Measurements from ENCODE around the gene RTL1.

DNA sequence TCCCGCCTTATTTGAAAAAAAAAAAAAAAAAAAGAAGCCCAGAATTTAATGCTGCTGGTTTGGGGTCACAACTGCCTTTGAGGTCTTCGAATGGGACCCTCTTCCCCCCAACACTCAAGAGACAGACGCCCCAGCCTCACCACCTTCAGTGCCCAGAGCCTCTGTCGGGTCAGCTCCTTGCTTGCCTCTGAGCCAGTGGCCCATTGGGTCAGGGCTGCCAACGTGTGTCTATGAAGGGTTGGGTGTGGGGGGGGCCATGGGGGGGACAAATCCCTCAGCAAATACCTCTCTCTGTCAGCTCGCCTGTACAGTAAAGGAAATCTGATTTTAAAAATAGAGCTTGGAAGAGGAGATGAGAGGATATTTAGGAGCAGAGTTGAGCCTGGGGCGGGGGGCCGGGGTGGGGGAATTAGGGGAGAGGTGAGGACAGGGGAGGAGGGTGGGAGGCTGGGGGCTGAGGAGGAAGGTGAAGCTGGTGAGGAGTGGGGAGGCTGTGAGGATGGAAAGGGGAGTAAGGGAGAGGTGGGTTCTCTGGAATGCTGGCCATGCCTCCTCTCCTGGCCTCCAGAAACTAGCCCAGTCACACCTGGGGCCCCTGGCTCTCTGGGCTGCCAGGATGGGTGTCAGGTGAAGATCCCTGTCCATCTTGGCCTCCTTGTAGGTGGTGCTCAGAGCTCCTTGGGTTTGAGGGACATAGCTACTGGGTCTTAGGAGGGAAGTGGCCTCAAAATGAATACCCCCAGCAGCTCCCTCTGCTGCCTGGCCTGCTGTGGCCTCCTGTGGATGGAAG, 13.3 kb downstream of the RTL1 start:
- TF ChIP-seq CTCF (IDR thresholded peaks at IDR 0.05): no peak
- no peak for TF ChIP-seq POLR2A (IDR thresholded peaks at IDR 0.05)
- no peak for TF ChIP-seq EP300 (IDR thresholded peaks at IDR 0.05)
- no peak for TF ChIP-seq POLR2AphosphoS5 (IDR thresholded peaks at IDR 0.05)

All from stomach (tissue), 4 donors.